ENCODE measurements around the gene RAD9A. TPM values are rescaled to one million over a fixed set of nuclear protein-coding genes. Genes with fewer than 3 reads are reported as not detected.
A peak's percentile ranks its signal among the peaks of the same experiment; 100 is the strongest.

RAD9A gene
- total RNA-seq, 6 donors from 2014 or later: 20.4 to 115 (median 28.2) TPM

- Histone ChIP-seq H3K27me3 (no peaks in the 10 kb centered on the region), H3K27ac (peak overlapping the region; percentile 97 to 100 (median 98)), H3K9me3 (no peaks in the 10 kb centered on the region), H3K36me3 (no peaks in the 10 kb centered on the region), H3K4me1 (peaks cover 55 to 68% (median 64%) of the 10 kb centered on the region in 4 donors), H3K4me3 (peak overlapping the region; percentile 55 to 73 (median 66))
- WGBS, 2 donors: 16 to 25% methylated on average over 9 to 25 of the region's 25 CpGs
- DNase-seq: peak in 1 of 2 donors; percentile 80
- TF ChIP-seq CTCF (IDR thresholded peaks at IDR 0.05) (no peak), POLR2AphosphoS5 (IDR thresholded peaks at IDR 0.05) (no peak), POLR2A (IDR thresholded peaks at IDR 0.05) (no peak)
- ATAC-seq (ENCODE audit: low FRiP score in 2 of 2): peak; percentile 34 to 69
These were observed 39.1 kb upstream of the RAD9A start for GRCh38 chr11:67352546-67353316.

- Histone ChIP-seq H3K4me3 (peak within 1 kb of the TSS; percentile 55 to 73 (median 66)), H3K27ac (peak within 1 kb of the TSS; percentile 97 to 100 (median 98)), H3K9me3 (no peaks in the 10 kb centered on the region), H3K36me3 (no peaks in the 10 kb centered on the region), H3K4me1 (peaks cover 55 to 75% (median 64%) of the 10 kb centered on the region in 4 donors), H3K27me3 (no peaks in the 10 kb centered on the region)
- DNase-seq (peak; percentile 99), ATAC-seq (ENCODE audit: low FRiP score in 2 of 2) (peak; percentile 95 to 97)
- peak in 3 of 6 experiments; percentile 3 to 13 (median 13) for TF ChIP-seq CTCF (IDR thresholded peaks at IDR 0.05)
- peak in 3 of 4 donors; percentile 86 to 97 (median 90) for TF ChIP-seq POLR2A (IDR thresholded peaks at IDR 0.05)
- TF ChIP-seq POLR2AphosphoS5 (IDR thresholded peaks at IDR 0.05): peak; percentile 94 to 95
- TF ChIP-seq EP300 (IDR thresholded peaks at IDR 0.05): peak in 1 of 4 donors; percentile 72
- 0% methylated on average over 26 to 36 of the region's 37 CpGs for WGBS, 2 donors
These were observed 38.3 kb upstream of the RAD9A start, which contains the start of gene POLD4 for GRCh38 chr11:67353317-67354074. TSS of gene POLD4 (minus strand) at chr11:67353546. CDS start at chr11:67353399, 147 bp downstream.

- DNase-seq: peak in 1 of 2 donors; percentile 77
- no peaks in the 10 kb centered on the region for H3K27me3 ChIP-seq
- H3K4me1 ChIP-seq: peaks cover 55 to 76% (median 62%) of the 10 kb centered on the region in 4 donors
- peak overlapping the region; percentile 97 to 100 (median 98) for H3K27ac ChIP-seq
- TF ChIP-seq EP300 (IDR thresholded peaks at IDR 0.05): peak in 3 of 4 donors; percentile 76 to 90 (median 88)
- TF ChIP-seq POLR2A (IDR thresholded peaks at IDR 0.05): peak in 1 of 4 donors; percentile 23
- TF ChIP-seq POLR2AphosphoS5 (IDR thresholded peaks at IDR 0.05): peak; percentile 91 to 94
- TF ChIP-seq CTCF (IDR thresholded peaks at IDR 0.05): peak in 2 of 6 experiments; percentile 12 to 17
- WGBS, 2 donors: 27 to 34% methylated on average over 7 to 8 of the region's 8 CpGs
- H3K9me3 ChIP-seq: no peaks in the 10 kb centered on the region
- H3K4me3 ChIP-seq: peak overlapping the region in 3 of 4 donors; percentile 55 to 73 (median 62)
- H3K36me3 ChIP-seq: no peaks in the 10 kb centered on the region
- peak; percentile 0 to 42 for ATAC-seq (ENCODE audit: low FRiP score in 2 of 2)
These were observed 37.4 kb upstream of the RAD9A start for GRCh38 chr11:67354075-67355022.
